Fibroblast of lung (primary cell): ENCODE data around the gene PORCN.

Experiments
- EZH2 ChIP-seq: IDR thresholded peaks from 2 replicates; pipeline ENCODE4 v1.5.1; 2012; ENCODE audit warnings: low read length, control low read depth, mild to moderate bottlenecking; ENCODE audit errors: missing control alignments
- TF ChIP-seq, protein P1 (sequence below), 2 donors: IDR thresholded peaks in 1 of 2; conservative IDR thresholded peaks in 1 of 2; 1 replicate in 1 of 2; 2 replicates in 1 of 2; pipeline ENCODE4 v1.5.1; 2011 to 2012; ENCODE audit warnings: low read length in 2 of 2, control low read depth in 1 of 2, inconsistent platforms in 1 of 2, low read depth in 1 of 2, mild to moderate bottlenecking in 1 of 2

DNA sequence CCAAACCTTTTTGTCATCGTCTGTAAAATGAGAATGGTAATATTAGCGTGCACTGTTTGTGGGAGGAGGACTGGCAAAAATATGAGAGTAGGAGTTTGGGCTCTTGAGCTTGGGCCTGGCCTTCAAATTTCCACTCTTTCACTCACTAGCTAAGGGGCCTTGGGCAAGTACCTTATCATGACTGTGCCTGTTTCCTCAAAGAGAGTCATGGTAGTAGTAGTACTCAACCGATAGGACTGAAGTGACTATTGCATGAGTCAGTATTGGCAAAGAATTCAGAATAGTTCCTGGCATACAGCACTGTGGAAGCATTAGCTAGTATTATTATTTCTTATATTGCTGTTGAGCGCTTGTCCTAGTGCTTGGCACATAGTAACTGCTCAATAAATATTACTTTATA is 49.5 kb downstream of the PORCN start:
- no peak for TF ChIP-seq EZH2
- TF ChIP-seq, protein P1, sequence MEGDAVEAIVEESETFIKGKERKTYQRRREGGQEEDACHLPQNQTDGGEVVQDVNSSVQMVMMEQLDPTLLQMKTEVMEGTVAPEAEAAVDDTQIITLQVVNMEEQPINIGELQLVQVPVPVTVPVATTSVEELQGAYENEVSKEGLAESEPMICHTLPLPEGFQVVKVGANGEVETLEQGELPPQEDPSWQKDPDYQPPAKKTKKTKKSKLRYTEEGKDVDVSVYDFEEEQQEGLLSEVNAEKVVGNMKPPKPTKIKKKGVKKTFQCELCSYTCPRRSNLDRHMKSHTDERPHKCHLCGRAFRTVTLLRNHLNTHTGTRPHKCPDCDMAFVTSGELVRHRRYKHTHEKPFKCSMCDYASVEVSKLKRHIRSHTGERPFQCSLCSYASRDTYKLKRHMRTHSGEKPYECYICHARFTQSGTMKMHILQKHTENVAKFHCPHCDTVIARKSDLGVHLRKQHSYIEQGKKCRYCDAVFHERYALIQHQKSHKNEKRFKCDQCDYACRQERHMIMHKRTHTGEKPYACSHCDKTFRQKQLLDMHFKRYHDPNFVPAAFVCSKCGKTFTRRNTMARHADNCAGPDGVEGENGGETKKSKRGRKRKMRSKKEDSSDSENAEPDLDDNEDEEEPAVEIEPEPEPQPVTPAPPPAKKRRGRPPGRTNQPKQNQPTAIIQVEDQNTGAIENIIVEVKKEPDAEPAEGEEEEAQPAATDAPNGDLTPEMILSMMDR (conservative IDR thresholded peaks at IDR 0.05 in 1 of 2, IDR thresholded peaks at IDR 0.05 in 1 of 2; ENCODE audit: low read depth in 1 of 2, low read length in 2 of 2) = no peak
